ENCODE measurements around the gene ZNF850.

ZNF850 gene

DNA sequence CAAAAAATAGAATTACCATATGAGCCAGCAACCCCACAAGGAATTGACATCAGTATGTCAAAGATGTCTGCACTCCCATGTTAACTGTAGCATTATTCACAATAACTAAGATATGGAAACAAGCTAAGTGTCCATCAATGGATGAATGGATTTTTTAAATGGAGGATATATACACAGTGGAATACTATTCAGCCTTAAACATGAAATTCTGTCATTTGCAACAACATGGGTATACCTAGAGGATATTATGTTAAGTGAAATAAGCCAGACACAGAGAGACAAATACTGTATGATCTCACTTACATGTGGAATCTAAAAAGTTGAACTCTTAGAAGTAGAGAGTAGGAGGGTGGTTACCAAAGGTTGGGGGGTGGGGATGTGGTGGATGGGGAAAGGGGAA lies 93.2 kb downstream of the ZNF850 start:
- Histone ChIP-seq H3K4me1 (ENCODE audit: insufficient read depth, low read length) (no peaks in the 10 kb centered on the region), H3K4me3 (ENCODE audit: low read length) (no peak overlapping the region), H3K27me3 (ENCODE audit: insufficient read depth, low read length) (no peaks in the 10 kb centered on the region), H2AFZ (ENCODE audit: low read depth, low read length) (no peak overlapping the region), H3K36me3 (ENCODE audit: insufficient read depth, low read length) (peaks cover 36% of the 10 kb centered on the region), H3K9me3 (ENCODE audit: low read length) (peaks cover 24% of the 10 kb centered on the region)

DNA sequence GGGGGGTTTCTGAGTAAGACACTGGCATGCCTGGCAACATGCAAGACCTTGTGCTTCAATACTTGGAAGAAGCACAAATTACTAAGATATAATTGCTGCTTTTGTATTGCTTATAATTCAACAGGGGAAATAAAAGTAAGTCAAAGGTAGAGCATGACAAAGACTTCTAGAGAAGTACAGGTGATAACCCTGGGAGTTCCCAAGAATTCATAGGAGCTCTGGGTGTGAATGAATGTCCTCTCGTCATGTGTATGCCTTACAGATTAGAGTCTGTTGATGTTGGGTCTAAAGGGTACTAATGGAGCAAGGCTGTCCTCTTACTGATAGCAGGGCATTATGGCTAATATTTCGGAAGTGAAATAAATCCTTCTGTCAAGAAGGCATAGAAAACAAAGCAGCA lies 98.4 kb downstream of the ZNF850 start:
- Histone ChIP-seq H3K9me3 (ENCODE audit: low read length) (peaks cover 55% of the 10 kb centered on the region), H2AFZ (ENCODE audit: low read depth, low read length) (no peak overlapping the region), H3K4me1 (ENCODE audit: insufficient read depth, low read length) (no peaks in the 10 kb centered on the region), H3K4me3 (ENCODE audit: low read length) (no peak overlapping the region), H3K27me3 (ENCODE audit: insufficient read depth, low read length) (no peaks in the 10 kb centered on the region), H3K36me3 (ENCODE audit: insufficient read depth, low read length) (peaks cover 20% of the 10 kb centered on the region)

DNA sequence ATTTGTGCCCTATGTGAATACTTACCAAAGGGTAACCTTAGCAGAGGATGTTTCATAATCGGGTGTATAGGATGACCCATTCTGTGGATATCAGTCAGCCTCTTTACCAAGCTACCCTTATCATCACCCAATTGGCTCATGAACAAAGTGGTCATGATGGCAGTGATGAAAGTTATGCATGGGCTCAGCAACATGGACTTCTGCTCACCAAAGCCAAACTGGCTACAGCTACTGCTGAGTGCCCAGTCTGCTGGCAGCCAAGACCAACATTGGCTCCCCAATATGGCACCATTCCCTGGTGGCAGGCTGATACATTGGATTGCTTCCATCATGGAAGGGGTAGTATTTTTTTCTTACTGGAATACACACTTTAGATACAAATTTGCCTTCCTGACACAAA lies 100.2 kb downstream of the ZNF850 start:
- peaks cover 55% of the 10 kb centered on the region for H3K9me3 ChIP-seq (ENCODE audit: low read length)
- H3K27me3 ChIP-seq (ENCODE audit: insufficient read depth, low read length): no peaks in the 10 kb centered on the region
- peaks cover 8% of the 10 kb centered on the region for H3K36me3 ChIP-seq (ENCODE audit: insufficient read depth, low read length)
- H2AFZ ChIP-seq (ENCODE audit: low read depth, low read length): no peak overlapping the region
- H3K4me3 ChIP-seq (ENCODE audit: low read length): no peak overlapping the region
- H3K4me1 ChIP-seq (ENCODE audit: insufficient read depth, low read length): peaks cover 4% of the 10 kb centered on the region

DNA sequence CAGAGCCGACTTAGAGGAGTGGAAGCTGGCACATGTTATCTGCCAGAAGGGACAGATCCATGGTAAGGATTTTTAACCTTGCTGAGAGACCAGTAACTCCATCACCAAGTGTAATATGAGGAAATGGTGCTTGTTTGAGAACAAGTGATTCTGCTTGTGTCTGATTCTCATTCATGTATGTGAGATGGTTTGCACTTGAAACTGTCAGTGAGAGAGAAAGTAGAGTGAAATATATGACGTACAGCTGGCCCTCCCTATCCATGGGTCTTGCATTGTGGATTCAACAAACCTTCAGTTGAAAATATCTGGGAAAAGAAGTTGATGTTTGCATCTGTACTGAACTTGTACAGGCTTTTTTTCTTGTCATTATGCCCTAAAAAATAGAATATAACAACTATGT lies 104.0 kb downstream of the ZNF850 start:
- no peaks in the 10 kb centered on the region for H3K27me3 ChIP-seq (ENCODE audit: insufficient read depth, low read length)
- H3K9me3 ChIP-seq (ENCODE audit: low read length): peaks cover 58% of the 10 kb centered on the region
- H3K4me1 ChIP-seq (ENCODE audit: insufficient read depth, low read length): peaks cover 8% of the 10 kb centered on the region
- peaks cover 19% of the 10 kb centered on the region for H3K36me3 ChIP-seq (ENCODE audit: insufficient read depth, low read length)
- H3K4me3 ChIP-seq (ENCODE audit: low read length): no peak overlapping the region
- H2AFZ ChIP-seq (ENCODE audit: low read depth, low read length): no peak overlapping the region

DNA sequence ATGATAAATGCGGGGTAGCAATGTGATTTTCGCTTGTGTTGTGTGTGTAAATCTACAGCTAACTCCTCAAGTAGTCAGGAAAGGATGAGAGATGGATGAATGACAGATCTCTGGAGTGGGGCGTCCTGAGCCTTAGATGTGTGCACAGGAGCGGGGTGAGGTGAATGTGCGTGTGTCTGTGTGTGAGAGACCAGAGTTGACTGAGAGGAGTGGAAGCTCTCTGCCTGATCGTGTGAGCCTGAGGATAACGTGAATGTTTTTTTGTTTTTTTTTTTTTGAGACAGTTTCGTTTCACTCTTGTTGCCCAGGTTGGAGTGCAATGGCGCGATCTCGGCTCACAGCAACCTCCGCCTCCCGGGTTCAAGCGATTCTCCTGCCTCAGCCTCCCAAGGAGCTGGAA lies 106.8 kb downstream of the ZNF850 start:
- Histone ChIP-seq H3K4me1 (ENCODE audit: insufficient read depth, low read length) (peaks cover 8% of the 10 kb centered on the region), H2AFZ (ENCODE audit: low read depth, low read length) (no peak overlapping the region), H3K36me3 (ENCODE audit: insufficient read depth, low read length) (peaks cover 31% of the 10 kb centered on the region), H3K9me3 (ENCODE audit: low read length) (peaks cover 39% of the 10 kb centered on the region), H3K4me3 (ENCODE audit: low read length) (peak overlapping the region; percentile 73), H3K27me3 (ENCODE audit: insufficient read depth, low read length) (no peaks in the 10 kb centered on the region)
